ENCODE measurements around the gene G6PC1.

G6PC1 gene

GRCh38 chr17:42937712-42938596 is 37.4 kb downstream of the G6PC1 start:
- DNase-seq (ENCODE audit: low spot score) = peak; percentile 68

DNA sequence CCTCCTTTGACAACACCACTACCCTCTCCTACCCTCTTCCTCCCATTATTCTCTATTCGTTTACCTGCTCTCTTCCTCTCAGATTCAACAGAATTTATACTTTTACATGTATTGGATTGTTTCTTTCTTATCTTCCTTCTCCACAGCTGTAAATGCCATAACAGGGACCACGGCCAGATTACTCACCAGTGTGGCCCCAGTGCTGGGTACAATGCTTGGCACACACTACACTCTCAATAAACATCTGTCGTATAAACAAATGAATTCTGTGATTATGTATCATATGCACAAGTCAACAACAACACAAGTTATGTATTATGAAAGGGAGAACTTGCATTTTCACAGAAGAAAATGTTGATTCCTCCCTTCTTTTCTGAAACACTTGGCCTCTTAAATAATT is 43.6 kb downstream of the G6PC1 start:
- no peak for DNase-seq (ENCODE audit: low spot score)

DNA sequence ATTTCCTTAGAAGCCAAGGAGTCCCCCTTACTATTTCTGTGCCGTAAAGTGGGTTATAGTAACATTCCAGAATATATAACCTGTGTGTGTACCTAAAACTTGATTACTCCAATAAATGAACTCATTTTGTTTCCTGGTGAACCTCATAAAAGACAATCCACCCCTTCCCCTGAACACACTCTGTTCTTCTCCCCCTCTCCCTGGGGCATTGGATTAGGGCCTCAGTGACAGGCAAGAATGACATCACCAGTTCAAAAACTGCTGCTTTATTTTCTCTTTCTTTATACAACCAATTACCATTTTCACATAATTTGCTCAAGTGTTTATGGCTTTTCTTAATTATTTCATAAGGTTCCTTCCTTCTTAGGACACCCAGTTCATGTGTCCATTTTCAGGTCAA is 46.2 kb downstream of the G6PC1 start:
- no peak for DNase-seq (ENCODE audit: low spot score)

DNA sequence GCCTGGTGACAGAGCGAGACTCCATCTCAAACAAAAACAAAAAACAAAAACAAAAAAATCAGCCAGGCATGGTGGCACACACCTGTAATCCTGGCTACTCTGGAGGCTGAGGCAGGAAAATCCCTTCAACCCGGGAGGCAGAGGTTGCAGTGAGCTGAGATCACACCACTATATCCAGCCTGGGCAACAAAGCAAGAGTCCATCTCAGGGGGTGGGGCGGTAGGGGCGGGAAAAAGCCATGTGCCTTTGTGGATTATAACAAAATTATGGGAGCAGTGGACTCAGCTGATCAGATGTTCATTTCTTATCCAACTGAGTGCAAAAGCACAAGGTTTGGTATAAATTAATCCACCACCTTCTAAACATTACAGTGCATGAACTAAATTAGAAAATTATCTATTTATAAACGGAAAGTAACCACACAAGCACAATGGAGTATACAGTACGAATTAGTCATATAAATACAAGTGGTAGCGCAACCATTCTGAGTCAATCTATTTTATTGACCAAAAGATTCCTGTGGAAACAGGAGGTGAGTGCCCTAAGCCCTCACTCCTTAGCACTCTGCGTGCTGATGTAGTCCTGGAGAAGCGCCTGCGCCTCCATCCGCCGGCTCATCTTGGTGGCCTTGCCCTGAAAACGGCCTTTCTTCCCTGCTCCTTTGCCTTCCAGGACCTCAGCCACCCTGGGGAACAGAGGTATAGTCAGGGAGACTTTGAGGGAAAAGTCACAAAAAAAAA is 49.6 kb downstream of the G6PC1 start:
- DNase-seq (ENCODE audit: low spot score) = no peak

Data from kidney capillary endothelial cell (primary cell).